ENCODE measurements around the gene NACC1. TPM values are rescaled to one million over a fixed set of nuclear protein-coding genes. Genes with fewer than 3 reads are reported as not detected.

The NACC1 gene
- total RNA-seq, 1 donor from 2014 or later = 63.0 TPM

DNA sequence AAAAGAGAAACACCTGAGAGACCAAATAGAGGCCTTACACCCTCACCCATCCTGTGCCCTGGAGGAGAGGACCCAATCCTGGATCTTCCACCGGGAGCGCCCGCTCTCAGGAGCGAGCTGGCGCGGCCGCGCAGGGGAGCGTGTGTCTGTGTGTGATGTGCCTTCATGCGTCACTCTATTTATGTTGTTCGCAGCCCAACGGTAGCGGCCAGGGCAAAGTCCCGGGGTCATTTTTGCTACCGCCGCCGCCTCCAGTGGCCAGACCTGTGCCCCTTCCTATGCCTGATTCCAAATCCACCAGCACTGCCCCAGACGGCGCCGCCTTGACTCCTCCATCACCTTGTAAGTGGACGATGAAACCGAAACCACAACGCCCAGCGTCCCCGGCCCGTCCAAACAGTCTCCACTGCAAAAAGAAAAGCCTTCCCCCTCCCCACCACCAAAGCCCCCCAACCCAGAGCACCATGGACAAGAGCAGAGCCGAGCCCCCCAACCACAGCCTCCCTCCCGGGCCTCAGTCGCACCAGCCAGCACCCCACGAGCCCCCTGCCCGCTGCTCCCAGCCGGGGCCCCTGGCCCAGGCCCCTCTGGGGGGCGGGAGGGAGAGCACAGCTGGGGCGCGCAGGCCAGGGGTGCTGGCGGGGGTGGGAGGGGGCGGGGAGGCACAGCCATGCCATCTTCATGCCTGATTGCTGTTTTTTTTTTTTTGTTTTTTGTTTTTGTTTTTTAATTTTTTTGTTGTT is 30.1 kb upstream of the NACC1 start:
- TF ChIP-seq CTCF (IDR thresholded peaks at IDR 0.05; ENCODE audit: unreplicated experiment) = no peak

GRCh38 chr19:13089139-13089856 is 28.8 kb upstream of the NACC1 start:
- H3K4me1 Mint-ChIP-seq = peaks cover 37% of the 10 kb centered on the region
- peaks cover 34% of the 10 kb centered on the region for H3K27me3 Mint-ChIP-seq (ENCODE audit: low read depth)
- DNase-seq (ENCODE audit: low spot score in 2 of 2, unreplicated experiment in 2 of 2) = no peak
- H3K9me3 Mint-ChIP-seq = no peaks in the 10 kb centered on the region
- no peak for TF ChIP-seq CTCF (IDR thresholded peaks at IDR 0.05; ENCODE audit: unreplicated experiment)
- peaks cover 9% of the 10 kb centered on the region for H3K36me3 Mint-ChIP-seq
- no peak overlapping the region for H3K4me3 Mint-ChIP-seq
- H3K27ac Mint-ChIP-seq = no peak overlapping the region

More for the DNA sequence above, 30.1 kb upstream of the NACC1 start:
- peaks cover 10% of the 10 kb centered on the region for H3K36me3 Mint-ChIP-seq
- no peak overlapping the region for H3K4me3 Mint-ChIP-seq
- H3K27ac Mint-ChIP-seq = no peak overlapping the region
- DNase-seq (ENCODE audit: low spot score in 2 of 2, unreplicated experiment in 2 of 2) = no peak
- peaks cover 36% of the 10 kb centered on the region for H3K27me3 Mint-ChIP-seq (ENCODE audit: low read depth)
- no peaks in the 10 kb centered on the region for H3K9me3 Mint-ChIP-seq
- H3K4me1 Mint-ChIP-seq = peaks cover 31% of the 10 kb centered on the region

- no peak overlapping the region for H3K4me3 Mint-ChIP-seq
- H3K36me3 Mint-ChIP-seq = peaks cover 7% of the 10 kb centered on the region
- TF ChIP-seq CTCF (IDR thresholded peaks at IDR 0.05; ENCODE audit: unreplicated experiment) = no peak
- peaks cover 42% of the 10 kb centered on the region for H3K4me1 Mint-ChIP-seq
- H3K9me3 Mint-ChIP-seq = no peaks in the 10 kb centered on the region
- peak overlapping the region; percentile 95 for H3K27ac Mint-ChIP-seq
- peaks cover 37% of the 10 kb centered on the region for H3K27me3 Mint-ChIP-seq (ENCODE audit: low read depth)
- DNase-seq (ENCODE audit: low spot score in 2 of 2, unreplicated experiment in 2 of 2) = no peak
These were observed 28.1 kb upstream of the NACC1 start for GRCh38 chr19:13089857-13090507.

GRCh38 chr19:13090511-13091231 is 27.4 kb upstream of the NACC1 start:
- no peak for DNase-seq (ENCODE audit: low spot score in 2 of 2, unreplicated experiment in 2 of 2)
- H3K4me1 Mint-ChIP-seq = peaks cover 42% of the 10 kb centered on the region
- no peaks in the 10 kb centered on the region for H3K9me3 Mint-ChIP-seq
- TF ChIP-seq CTCF (IDR thresholded peaks at IDR 0.05; ENCODE audit: unreplicated experiment) = no peak
- H3K27me3 Mint-ChIP-seq (ENCODE audit: low read depth) = peaks cover 35% of the 10 kb centered on the region
- no peak overlapping the region for H3K4me3 Mint-ChIP-seq
- H3K36me3 Mint-ChIP-seq = peaks cover 5% of the 10 kb centered on the region
- peak overlapping the region; percentile 95 for H3K27ac Mint-ChIP-seq

- Mint-ChIP-seq H3K27ac (peak overlapping the region; percentile 95), H3K36me3 (peaks cover 5% of the 10 kb centered on the region), H3K9me3 (no peaks in the 10 kb centered on the region), H3K27me3 (ENCODE audit: low read depth) (peaks cover 37% of the 10 kb centered on the region), H3K4me3 (peak overlapping the region; percentile 39), H3K4me1 (peaks cover 49% of the 10 kb centered on the region)
- DNase-seq (ENCODE audit: low spot score in 2 of 2, unreplicated experiment in 2 of 2) = peak in 1 of 2 experiments; percentile 66
- TF ChIP-seq CTCF (IDR thresholded peaks at IDR 0.05; ENCODE audit: unreplicated experiment) = no peak
These were observed 26.5 kb upstream of the NACC1 start for GRCh38 chr19:13091400-13092157.
